NCI-H128 (cell line): ENCODE data around the gene PALD1.
"Not testable (repeated sequence)": the region's sequence is repeated elsewhere in the genome, so short reads cannot be mapped to it uniquely, and the experiment has no call there.

Source experiments
- DNase-seq: peaks from one replicate; lab custom pipeline; 2025; ENCODE audit not compliant: unreplicated experiment; lab: John Stamatoyannopoulos, UW

Gene PALD1

DNA sequence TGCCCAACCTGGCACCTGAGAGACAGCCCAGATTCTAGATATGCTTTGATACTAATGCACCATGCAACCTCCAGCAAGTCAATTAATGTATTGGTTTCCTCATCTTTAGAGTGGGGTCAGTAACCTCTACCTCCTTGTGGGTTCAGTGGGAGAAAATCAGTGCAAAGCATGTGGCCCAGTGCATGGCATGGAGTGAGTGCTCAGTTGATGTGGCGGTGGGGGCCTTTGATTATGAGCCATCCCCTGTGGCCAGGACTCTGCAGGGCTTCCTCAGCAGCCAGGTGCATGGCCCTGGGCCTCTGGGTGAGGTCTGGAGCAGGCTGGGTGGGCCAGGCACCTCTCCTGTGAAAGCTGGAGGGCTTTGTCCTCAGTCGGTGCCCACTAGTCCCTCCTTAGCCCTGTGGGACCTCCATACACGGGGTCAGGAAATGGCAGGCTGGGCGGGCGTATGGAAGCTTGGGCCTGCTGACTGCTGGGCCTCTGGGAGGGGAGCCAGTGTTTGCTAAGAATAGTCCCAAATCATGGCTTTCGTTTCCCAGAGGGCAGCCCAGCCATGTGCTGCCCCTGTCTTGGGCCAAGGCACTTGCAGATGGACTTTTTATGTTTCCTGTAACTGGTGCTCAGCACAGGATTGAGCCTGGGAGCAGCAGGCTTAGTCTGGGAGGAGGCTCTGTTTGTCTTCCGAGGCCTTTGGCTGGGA is 3.4 kb downstream of the PALD1 start:
- no peak for DNase-seq

DNA sequence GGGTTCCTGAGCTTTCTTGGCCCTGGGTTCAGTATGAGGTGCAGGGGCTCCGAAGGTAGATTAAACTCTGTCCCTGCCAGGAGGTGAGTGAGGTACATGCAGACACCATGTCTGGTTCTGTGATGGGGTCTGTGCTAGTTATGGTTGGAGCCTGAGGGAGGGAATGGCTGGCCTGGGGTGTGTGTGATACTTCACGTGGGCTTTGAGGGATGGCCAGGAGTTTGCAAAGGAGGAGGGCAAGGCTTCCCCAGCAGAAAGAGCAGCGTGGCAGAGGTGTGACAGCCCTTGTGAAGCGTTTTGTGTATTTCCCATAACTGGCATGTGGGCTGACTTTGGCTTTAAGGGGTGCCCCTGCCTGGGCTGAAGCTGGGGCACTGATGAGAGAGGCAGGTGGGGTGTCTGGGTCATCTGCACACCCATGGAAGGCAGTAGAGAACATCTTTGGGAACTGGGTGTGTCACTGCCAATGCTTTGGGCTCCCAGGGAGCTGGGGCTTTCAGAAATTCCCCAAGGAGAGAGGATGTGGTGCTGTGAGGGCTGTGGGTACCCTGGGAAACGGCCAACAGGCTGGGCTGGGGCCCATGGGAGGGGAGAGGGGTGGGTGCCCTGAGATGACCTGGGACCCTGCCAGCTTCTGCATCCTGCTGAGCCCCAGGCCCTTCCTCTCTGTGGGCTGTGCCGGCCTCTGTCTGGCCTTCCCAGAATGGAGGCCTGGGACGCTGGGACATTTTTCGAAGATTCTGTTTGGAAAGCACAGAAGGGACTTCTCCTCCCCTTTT is 4.6 kb downstream of the PALD1 start:
- DNase-seq, result no peak

DNA sequence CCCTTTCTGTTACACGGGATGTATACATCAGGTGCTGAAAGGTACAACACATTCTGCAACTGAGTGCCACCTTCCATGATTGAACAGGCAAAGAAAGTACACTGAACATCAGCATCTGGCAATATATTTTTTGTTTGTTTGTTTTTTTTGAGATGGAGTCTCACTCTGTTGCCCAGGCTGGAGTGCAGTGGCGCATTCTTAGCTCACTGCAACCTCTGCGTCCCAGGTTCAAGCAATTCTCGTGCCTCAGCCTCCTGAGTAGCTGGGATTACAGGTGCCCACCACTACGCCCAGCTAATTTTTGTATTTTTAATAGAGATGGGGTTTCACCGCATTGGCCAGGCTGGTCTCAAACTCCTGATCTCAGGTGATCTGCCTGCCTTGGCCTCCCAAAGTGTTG is 5.3 kb downstream of the PALD1 start:
- not testable (repeated sequence) for DNase-seq

GRCh38 chr10:70487824-70488223 is 9.3 kb downstream of the PALD1 start:
- DNase-seq, result no peak

- DNase-seq, result no peak
These were observed 11.6 kb downstream of the PALD1 start for GRCh38 chr10:70490142-70490541.

GRCh38 chr10:70491614-70492013 is 13.0 kb downstream of the PALD1 start:
- DNase-seq, result no peak

- no peak for DNase-seq
These were observed 14.5 kb downstream of the PALD1 start for GRCh38 chr10:70492786-70493659.

- no peak for DNase-seq
These were observed 15.2 kb downstream of the PALD1 start for GRCh38 chr10:70493660-70494234.

DNA sequence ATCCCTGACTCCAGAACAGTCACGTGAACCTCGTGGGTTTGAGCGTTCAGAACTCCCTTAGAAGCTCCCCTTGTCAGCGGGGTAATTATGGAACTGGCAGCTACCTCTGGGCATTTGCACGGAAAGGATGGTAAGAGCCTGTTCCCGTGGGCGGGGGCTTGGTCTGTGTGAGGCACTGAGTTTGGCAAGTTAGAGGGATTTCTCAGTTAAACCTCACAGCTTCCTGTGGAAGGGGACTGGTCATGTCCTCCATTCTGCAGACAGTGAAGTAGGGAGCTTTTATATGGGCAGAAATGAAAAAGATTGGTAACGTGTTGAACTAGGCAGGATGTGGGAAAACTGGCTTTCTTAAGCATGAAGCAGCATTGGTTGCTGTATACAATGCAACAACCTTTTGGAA is 16.0 kb downstream of the PALD1 start:
- DNase-seq, result no peak

- DNase-seq, result no peak
These were observed 16.4 kb downstream of the PALD1 start for GRCh38 chr10:70494966-70495365.

GRCh38 chr10:70495691-70496261 is 17.2 kb downstream of the PALD1 start:
- no peak for DNase-seq

- no peak for DNase-seq
These were observed 18.0 kb downstream of the PALD1 start for GRCh38 chr10:70496341-70497119.

DNA sequence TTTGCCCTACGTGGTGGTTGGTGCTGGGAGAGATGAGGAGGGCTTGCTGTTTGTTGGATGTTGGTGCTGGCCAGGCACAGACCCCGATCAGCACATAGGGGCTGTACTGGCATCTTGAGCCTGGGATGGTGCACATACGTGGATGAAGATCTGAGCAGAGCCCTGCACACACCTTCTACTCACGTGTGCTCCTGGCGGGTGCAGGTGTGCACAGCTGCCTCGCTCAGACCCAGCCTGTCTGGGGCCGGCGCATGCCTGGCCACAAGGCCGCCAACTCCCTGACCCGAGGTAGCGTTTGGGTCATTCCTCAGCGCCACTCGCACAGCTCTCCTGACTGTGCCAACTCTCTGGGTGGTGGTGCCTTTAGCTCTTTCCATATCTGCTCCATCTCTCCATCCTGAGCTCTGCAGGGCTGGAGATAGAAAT is 18.6 kb downstream of the PALD1 start:
- DNase-seq, result no peak

DNA sequence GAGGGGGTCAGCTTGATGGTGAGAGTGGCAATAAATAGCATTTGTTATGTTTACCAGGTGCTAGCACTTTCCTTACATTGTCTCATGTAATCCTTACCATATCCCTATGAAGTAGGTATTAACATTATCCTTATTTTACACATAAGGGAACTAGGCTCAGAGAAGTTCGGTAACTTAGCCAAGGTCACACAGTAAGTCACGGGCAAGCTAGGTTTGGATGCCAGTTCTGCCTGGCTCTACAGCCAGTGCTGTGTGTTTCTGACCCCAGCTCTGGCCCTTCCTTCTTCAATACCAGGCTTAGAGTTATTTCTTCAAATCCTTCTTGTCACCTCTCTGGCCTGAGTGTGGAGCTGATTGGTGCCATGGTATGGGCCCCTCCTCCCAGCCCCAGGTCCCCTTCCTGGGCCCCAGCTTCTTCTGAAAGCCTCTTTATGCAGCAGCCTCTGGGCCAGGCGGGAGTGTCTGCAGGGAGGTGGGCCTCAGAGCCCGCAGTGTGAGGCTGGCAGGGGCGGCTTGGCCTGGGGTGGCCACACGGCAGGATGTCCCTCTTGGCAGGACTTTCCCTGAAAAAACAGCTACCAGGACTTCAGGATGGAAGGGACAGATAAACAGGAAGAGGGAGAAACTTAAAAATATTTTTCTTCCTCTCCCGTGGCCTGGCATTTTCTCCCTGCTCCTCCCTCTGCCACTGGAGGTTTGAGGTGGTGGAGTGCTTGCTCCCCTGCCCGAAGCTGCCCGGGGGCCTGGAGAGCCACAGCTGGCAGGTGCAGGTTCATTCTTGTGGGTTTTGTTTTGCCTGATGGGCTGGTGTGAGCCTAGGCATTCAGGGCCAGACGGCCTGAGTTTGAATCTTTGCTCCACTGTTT is 20.6 kb downstream of the PALD1 start:
- no peak for DNase-seq

DNA sequence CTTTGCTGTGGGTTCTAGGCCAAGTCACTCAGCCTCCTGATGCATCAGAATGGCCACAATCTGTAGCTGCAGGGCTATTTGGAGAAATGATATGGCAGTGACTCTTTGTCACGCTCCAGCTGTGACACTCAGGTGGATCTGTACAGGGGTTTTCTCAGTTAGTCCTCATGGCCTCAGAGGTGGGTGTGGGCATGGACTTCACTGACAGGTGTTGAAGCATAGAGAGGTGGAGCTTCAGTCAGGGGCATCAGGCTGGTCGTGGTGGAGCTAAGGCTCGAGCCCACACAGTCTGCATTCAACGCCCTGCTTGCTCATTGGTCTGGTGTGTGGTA is 21.2 kb downstream of the PALD1 start:
- no peak for DNase-seq

DNA sequence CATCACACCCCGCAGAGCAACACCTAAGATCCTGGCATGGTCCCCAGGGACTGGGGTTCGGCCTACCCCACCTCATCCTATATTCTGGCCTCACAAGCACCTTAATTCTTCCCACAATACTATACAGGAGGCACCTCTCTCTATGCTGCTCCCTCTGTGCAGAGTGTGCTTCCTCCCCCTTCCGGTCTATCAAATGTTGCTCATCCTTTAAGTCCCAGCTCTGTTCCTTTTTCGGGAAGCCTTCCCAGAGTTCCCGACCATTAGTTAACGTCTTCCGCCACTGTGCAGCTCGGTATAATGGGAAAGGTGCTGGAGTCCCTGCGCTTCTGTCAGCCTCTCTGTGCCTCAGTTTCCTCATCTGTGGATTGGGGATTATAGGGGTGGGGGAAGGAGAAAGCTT is 21.8 kb downstream of the PALD1 start:
- DNase-seq, result no peak

- no peak for DNase-seq
These were observed 22.3 kb downstream of the PALD1 start for GRCh38 chr10:70500812-70501301.

GRCh38 chr10:70502406-70502805 is 23.8 kb downstream of the PALD1 start:
- no peak for DNase-seq

DNA sequence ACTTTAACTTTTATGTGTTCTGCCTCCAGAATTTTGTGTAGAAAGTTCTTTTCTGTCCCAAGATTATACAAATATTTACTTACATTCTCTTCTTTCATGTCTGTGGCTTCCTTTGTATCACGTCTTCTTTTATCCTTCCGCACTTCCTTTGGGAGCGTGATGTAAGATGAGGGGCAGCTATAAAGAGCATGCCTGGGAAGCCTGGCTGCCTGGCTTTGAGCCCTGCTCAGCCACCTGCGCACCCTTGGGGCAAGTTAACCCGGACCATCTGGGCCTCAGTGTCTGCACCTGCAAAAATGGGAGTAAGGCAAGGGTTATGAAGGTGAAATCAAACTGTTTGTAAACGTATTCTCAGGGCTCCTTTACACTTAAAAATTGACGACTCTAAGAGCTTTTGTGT is 25.2 kb downstream of the PALD1 start:
- no peak for DNase-seq
